Endodermal cell (in vitro differentiated cells): Measurements from ENCODE around the gene MYDGF. TPM values are rescaled to one million over a fixed set of nuclear protein-coding genes. Genes with fewer than 3 reads are reported as not detected.

Source experiments
- DNase-seq: peaks from one replicate; pipeline ENCODE4 v3.0.0-alpha.2; 2017
- H3K27ac ChIP-seq: 2 replicates; pipeline ENCODE4 v1.5.1; 2013; ENCODE audit warnings: mild to moderate bottlenecking, low read depth, low read length, moderate library complexity
- H3K27me3 ChIP-seq: 2 replicates; pipeline ENCODE4 v1.6.1; 2013; ENCODE audit warnings: mild to moderate bottlenecking, low read length, moderate library complexity; ENCODE audit not compliant: insufficient read depth, control insufficient read depth, poor library complexity, severe bottlenecking
- H3K36me3 ChIP-seq: 2 replicates; pipeline ENCODE4 v1.7.0; 2013; ENCODE audit warnings: mild to moderate bottlenecking, low read length, moderate library complexity; ENCODE audit not compliant: control insufficient read depth, insufficient read depth
- H3K4me1 ChIP-seq: one replicate; pipeline ENCODE4 v1.7.0; 2013; ENCODE audit warnings: low read length; ENCODE audit not compliant: control insufficient read depth, insufficient read depth
- H3K4me3 ChIP-seq: 2 replicates; pipeline ENCODE4 v1.5.1; 2013; ENCODE audit warnings: mild to moderate bottlenecking, low read length, moderate library complexity
- H3K9ac ChIP-seq: 2 replicates; pipeline ENCODE4 v1.6.1; 2013; ENCODE audit warnings: mild to moderate bottlenecking, low read length, moderate library complexity; ENCODE audit not compliant: poor library complexity, severe bottlenecking; ENCODE audit errors: extremely low read depth
- H3K9me3 ChIP-seq: 2 replicates; pipeline ENCODE4 v1.6.1; 2013; ENCODE audit warnings: mild to moderate bottlenecking, low read length, moderate library complexity; ENCODE audit not compliant: control insufficient read depth
- H3K27ac Mint-ChIP-seq: 2 replicates; pipeline ENCODE4 v1.8.0; 2020; ENCODE audit warnings: mixed read lengths
- H3K27me3 Mint-ChIP-seq: 2 replicates; pipeline ENCODE4 v1.8.0; 2021; ENCODE audit warnings: mild to moderate bottlenecking, mixed read lengths; ENCODE audit not compliant: insufficient read depth
- H3K36me3 Mint-ChIP-seq: 2 replicates; pipeline ENCODE4 v1.8.0; 2020; ENCODE audit warnings: low read depth, mixed read lengths
- H3K4me1 Mint-ChIP-seq: 2 replicates; pipeline ENCODE4 v1.8.0; 2020; ENCODE audit warnings: mixed read lengths
- H3K4me3 Mint-ChIP-seq: 2 replicates; pipeline ENCODE4 v1.8.0; 2020; ENCODE audit warnings: mild to moderate bottlenecking, moderate library complexity, mixed read lengths
- H3K9me3 Mint-ChIP-seq: 2 replicates; pipeline ENCODE4 v1.8.0; 2020; ENCODE audit warnings: mild to moderate bottlenecking, mixed read lengths
- WGBS, 2 experiments: methylation state at CpG; one replicate each; pipeline versions ENCODE4 v1.1.5 to v1.1.7; 2013; ENCODE audit warnings: missing lambda C conversion rate in 2 of 2, mixed read lengths in 1 of 2; ENCODE audit not compliant: insufficient coverage in 1 of 2, insufficient read length in 1 of 2; 5-methylcytosine and 5-hydroxymethylcytosine counted together
- total RNA-seq, 2 donors: library from RNA; stranded (reverse); fragmentation: NEBNext Ultra II Directional in 1 of 2; extraction: Animal tissue kit (Norgen Biotek cat#: 25700) in 1 of 2; gene quantifications; 2 replicates in 1 of 2; 3 replicates in 1 of 2; pipeline ENCODE4 v1.2.1, GENCODE V29; 2021
- TF ChIP-seq, protein P1 (sequence below): fragments of 200-600 bp; sonication (generic); conservative IDR thresholded peaks from 2 replicates; pipeline ENCODE4 v1.5.0; 2021; ENCODE audit warnings: antibody characterized with exemption, mild to moderate bottlenecking

Gene MYDGF
- total RNA-seq, 2 donors from 2014 or later: 58.7 to 64.0 TPM

DNA sequence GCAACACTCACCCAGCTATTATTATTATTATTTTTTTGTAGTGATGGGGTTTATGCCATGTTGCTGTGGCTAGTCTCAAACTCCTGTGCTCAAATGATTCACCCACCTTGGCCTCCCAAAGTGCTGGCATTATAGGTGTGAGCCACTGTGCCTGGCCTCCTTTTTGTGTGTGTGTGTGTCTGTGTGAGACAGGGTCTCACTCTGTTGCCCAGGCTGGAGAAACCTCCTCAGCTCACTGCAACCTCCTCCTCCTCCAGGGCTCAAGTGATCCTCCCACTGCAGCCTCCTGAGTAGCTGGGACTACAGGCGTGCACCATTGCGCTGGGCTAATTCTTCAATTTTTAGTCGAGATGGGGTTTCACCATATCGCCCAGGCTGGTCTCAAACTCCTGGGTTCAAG lies 3.6 kb upstream of the MYDGF start:
- no peak for DNase-seq
- Histone ChIP-seq H3K27me3 (no peaks in the 10 kb centered on the region), H3K9me3 (no peaks in the 10 kb centered on the region), H3K36me3 (peaks cover 17% of the 10 kb centered on the region), H3K4me3 (no peak overlapping the region), H3K4me1 (peaks cover 11% of the 10 kb centered on the region), H3K27ac (no peak overlapping the region), H3K9ac (no peak overlapping the region)
- Mint-ChIP-seq H3K36me3 (peaks cover 18% of the 10 kb centered on the region), H3K4me1 (peaks cover 18% of the 10 kb centered on the region), H3K27ac (no peak overlapping the region), H3K9me3 (no peaks in the 10 kb centered on the region), H3K4me3 (no peak overlapping the region), H3K27me3 (no peaks in the 10 kb centered on the region)
- TF ChIP-seq, protein P1, sequence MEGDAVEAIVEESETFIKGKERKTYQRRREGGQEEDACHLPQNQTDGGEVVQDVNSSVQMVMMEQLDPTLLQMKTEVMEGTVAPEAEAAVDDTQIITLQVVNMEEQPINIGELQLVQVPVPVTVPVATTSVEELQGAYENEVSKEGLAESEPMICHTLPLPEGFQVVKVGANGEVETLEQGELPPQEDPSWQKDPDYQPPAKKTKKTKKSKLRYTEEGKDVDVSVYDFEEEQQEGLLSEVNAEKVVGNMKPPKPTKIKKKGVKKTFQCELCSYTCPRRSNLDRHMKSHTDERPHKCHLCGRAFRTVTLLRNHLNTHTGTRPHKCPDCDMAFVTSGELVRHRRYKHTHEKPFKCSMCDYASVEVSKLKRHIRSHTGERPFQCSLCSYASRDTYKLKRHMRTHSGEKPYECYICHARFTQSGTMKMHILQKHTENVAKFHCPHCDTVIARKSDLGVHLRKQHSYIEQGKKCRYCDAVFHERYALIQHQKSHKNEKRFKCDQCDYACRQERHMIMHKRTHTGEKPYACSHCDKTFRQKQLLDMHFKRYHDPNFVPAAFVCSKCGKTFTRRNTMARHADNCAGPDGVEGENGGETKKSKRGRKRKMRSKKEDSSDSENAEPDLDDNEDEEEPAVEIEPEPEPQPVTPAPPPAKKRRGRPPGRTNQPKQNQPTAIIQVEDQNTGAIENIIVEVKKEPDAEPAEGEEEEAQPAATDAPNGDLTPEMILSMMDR: no peak
- 94 to 98% methylated on average over 4 of the region's 4 CpGs for WGBS, 2 experiments

DNA sequence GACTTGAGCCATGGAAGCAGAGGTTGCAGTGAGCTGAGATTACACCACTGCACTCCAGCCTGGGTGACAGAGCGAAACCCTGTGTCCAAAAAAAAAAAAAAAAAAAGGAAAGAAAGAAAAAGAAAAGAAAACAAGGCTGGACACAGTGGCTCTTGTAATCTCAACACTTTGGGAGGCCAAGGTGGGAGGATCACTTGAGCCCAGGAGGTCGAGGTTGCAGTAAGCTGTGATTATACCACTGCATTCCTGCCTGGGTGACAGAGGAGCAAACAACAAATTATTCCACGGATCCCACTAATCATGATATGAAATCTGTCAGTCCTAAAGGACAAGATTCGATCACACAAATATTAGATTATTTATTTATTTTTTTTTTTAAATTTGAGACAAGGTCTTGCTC lies 3.1 kb upstream of the MYDGF start:
- Histone ChIP-seq H3K4me3 (no peak overlapping the region), H3K36me3 (peaks cover 17% of the 10 kb centered on the region), H3K27ac (no peak overlapping the region), H3K9me3 (no peaks in the 10 kb centered on the region), H3K27me3 (no peaks in the 10 kb centered on the region), H3K9ac (no peak overlapping the region), H3K4me1 (peaks cover 11% of the 10 kb centered on the region)
- H3K27ac Mint-ChIP-seq: no peak overlapping the region
- no peak overlapping the region for H3K4me3 Mint-ChIP-seq
- no peak for DNase-seq
- TF ChIP-seq, protein P1: no peak
- 89 to 100% methylated on average over 1 to 3 of the region's 4 CpGs for WGBS, 2 experiments
- H3K36me3 Mint-ChIP-seq: peaks cover 20% of the 10 kb centered on the region
- H3K9me3 Mint-ChIP-seq: no peaks in the 10 kb centered on the region
- no peaks in the 10 kb centered on the region for H3K27me3 Mint-ChIP-seq
- H3K4me1 Mint-ChIP-seq: peaks cover 18% of the 10 kb centered on the region

DNA sequence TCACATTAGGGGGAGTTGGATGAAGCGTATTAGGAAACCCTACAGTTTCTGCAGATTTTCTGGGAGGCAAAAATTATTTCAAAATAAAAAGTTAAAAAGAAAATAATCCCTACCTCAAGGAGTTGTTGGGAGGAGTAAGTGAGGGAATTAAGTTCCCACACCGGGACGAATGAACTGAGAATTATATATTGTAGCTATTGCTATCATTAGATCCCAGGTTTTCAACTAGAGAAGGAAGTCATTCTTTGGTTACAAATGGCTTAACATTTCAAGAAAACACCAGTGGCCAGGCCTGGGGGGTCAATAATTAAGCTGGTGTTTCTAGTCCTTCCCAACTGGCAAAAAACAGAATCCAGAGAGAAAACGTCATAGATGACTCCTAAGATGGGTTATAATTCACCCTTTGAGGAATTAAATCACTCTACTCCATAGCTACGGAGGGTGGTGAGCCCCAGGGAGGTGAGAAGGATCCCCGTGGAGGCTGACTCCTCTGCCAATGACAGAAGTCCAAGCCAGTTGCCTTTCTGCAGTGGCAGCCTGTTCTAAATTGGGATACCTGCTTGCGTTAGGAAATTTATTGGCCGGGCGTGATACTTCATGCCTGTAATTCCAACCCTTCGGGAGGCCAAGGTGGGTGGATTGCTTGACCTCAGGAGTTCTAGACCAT lies 1.2 kb upstream of the MYDGF start:
- Histone ChIP-seq H3K4me1 (peaks cover 11% of the 10 kb centered on the region), H3K27me3 (no peaks in the 10 kb centered on the region), H3K27ac (no peak overlapping the region), H3K36me3 (peaks cover 23% of the 10 kb centered on the region), H3K4me3 (no peak overlapping the region), H3K9me3 (no peaks in the 10 kb centered on the region), H3K9ac (peak overlapping the region; percentile 51)
- peak overlapping the region; percentile 92 for H3K4me3 Mint-ChIP-seq
- DNase-seq: no peak
- H3K27ac Mint-ChIP-seq: peak overlapping the region; percentile 75
- no peaks in the 10 kb centered on the region for H3K9me3 Mint-ChIP-seq
- no peaks in the 10 kb centered on the region for H3K27me3 Mint-ChIP-seq
- TF ChIP-seq, protein P1: no peak
- peaks cover 18% of the 10 kb centered on the region for H3K4me1 Mint-ChIP-seq
- peaks cover 19% of the 10 kb centered on the region for H3K36me3 Mint-ChIP-seq
- 81 to 85% methylated on average over 6 to 10 of the region's 10 CpGs for WGBS, 2 experiments
